ENCODE results near the gene CLK2.

DNA sequence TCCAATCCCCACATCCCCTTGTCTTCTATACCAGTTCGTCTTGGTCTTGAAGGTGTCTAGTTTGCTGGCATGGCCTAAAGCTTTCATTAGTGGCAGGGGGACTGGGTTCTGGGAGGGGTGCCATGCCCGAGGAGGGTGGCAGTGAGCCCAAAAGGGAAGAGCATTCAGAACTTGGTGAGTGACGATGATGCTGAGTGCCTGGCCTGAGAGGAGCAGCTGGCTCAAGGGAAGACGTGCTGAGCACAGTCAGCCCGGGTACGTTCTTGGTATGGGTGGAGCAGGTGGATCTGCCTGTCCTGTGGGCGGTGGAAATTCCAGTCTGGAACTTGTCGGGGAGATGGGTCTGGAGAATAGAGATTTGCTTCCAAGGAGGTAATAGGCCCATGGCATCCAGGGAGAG lies 40.0 kb upstream of the CLK2 start:
- TF ChIP-seq, protein P1, sequence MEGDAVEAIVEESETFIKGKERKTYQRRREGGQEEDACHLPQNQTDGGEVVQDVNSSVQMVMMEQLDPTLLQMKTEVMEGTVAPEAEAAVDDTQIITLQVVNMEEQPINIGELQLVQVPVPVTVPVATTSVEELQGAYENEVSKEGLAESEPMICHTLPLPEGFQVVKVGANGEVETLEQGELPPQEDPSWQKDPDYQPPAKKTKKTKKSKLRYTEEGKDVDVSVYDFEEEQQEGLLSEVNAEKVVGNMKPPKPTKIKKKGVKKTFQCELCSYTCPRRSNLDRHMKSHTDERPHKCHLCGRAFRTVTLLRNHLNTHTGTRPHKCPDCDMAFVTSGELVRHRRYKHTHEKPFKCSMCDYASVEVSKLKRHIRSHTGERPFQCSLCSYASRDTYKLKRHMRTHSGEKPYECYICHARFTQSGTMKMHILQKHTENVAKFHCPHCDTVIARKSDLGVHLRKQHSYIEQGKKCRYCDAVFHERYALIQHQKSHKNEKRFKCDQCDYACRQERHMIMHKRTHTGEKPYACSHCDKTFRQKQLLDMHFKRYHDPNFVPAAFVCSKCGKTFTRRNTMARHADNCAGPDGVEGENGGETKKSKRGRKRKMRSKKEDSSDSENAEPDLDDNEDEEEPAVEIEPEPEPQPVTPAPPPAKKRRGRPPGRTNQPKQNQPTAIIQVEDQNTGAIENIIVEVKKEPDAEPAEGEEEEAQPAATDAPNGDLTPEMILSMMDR (IDR thresholded peaks at IDR 0.05; ENCODE audit: extremely low read depth in 1 of 2, insufficient read depth in 1 of 2, low read depth in 1 of 2, low read length in 2 of 2), result no peak
- TF ChIP-seq EZH2 (IDR thresholded peaks at IDR 0.05; ENCODE audit: borderline replicate concordance, low read depth, low read length, severe bottlenecking), result no peak
- no peak for TF ChIP-seq JUN (IDR thresholded peaks at IDR 0.05; ENCODE audit: borderline replicate concordance, insufficient read depth, insufficient read length, low read depth)
- no peak for TF ChIP-seq POLR2A (IDR thresholded peaks at IDR 0.05; ENCODE audit: low read depth, low read length)
- TF ChIP-seq MAX (IDR thresholded peaks at IDR 0.05; ENCODE audit: insufficient read depth, insufficient read length), result no peak
- TF ChIP-seq GATA2 (IDR thresholded peaks at IDR 0.05; ENCODE audit: insufficient read depth, insufficient read length, low read depth, low read length), result no peak
- TF ChIP-seq POLR2AphosphoS5 (IDR thresholded peaks at IDR 0.05; ENCODE audit: insufficient read depth, low read depth, low read length), result no peak
- no peak for TF ChIP-seq MYC (IDR thresholded peaks at IDR 0.05; ENCODE audit: low read depth, low read length)
- TF ChIP-seq FOS (IDR thresholded peaks at IDR 0.05; ENCODE audit: borderline replicate concordance, insufficient read depth, low read length), result no peak

All from endothelial cell of umbilical vein (primary cell).